A549 (cell line): ENCODE results near the gene EPB41L4B. TPM values are rescaled to one million over a fixed set of nuclear protein-coding genes. Genes with fewer than 3 reads are reported as not detected.

Source experiments
- ATAC-seq, 2 experiments: fragments of 200-7000 bp in 1 of 2; fragments of >200 bp in 1 of 2; cut with Nextera tagmentation in 1 of 2; cut with Tn5 transposase in 1 of 2; 3 replicates each; pipeline versions ENCODE4 v1.8.0 to v1.9.1; 2018 to 2020; ENCODE audit warnings: mild to moderate bottlenecking in 1 of 2, moderate library complexity in 1 of 2
- CTCF ChIA-PET: fragments of 300-600 bp; sonication (Branson Sonifier 250); formaldehyde crosslinking; extraction: SDS; loops from one replicate; lab custom pipeline; 2021; ENCODE audit warnings: antibody characterized with exemption, inconsistent platforms; lab: Yijun Ruan, JAX
- POLR2A ChIA-PET: fragments of 350-600 bp; formaldehyde crosslinking; extraction: SDS; loops from one replicate; lab custom pipeline; 2021; ENCODE audit warnings: antibody characterized with exemption, inconsistent platforms; lab: Yijun Ruan, JAX
- DNase-seq, 2 experiments: peaks; one replicate each; pipeline versions ENCODE4 v3.0.0 to v3.0.0-alpha.2; 2011 to 2016; ENCODE audit warnings: low read depth in 1 of 2, low spot score in 1 of 2
- FAIRE-seq: peaks from 2 replicates; lab custom pipeline; 2011; peaks lifted over from hg19 to GRCh38; lab: Jason Lieb, UNC
- H3K27ac ChIP-seq, 2 experiments: fragments of >200 bp; sonication (Bioruptor Twin); formaldehyde crosslinking; 3 replicates each; pipeline ENCODE4 v1.5.1; 2016 to 2017
- H3K4me1 ChIP-seq: fragments of >200 bp; sonication (Bioruptor Twin); formaldehyde crosslinking; 3 replicates; pipeline ENCODE4 v1.6.1; 2016
- H3K4me2 ChIP-seq: fragments of >200 bp; sonication (Bioruptor Twin); formaldehyde crosslinking; 3 replicates; pipeline ENCODE4 v1.6.1; 2016
- H3K4me3 ChIP-seq: fragments of >200 bp; sonication (Bioruptor Twin); formaldehyde crosslinking; 3 replicates; pipeline ENCODE4 v1.5.1; 2016
- H3K9me3 ChIP-seq: fragments of >200 bp; sonication (Bioruptor Twin); formaldehyde crosslinking; 3 replicates; pipeline ENCODE4 v1.6.1; 2016
- CHD2 ChIP-seq: fragments of 150-350 bp; IDR thresholded peaks from 2 replicates; pipeline ENCODE4 v1.6.1; 2014; ENCODE audit warnings: low read length; ENCODE audit not compliant: partially characterized antibody
- EHMT2 ChIP-seq: fragments of 200-600 bp; sonication (generic); IDR thresholded peaks from 2 replicates; pipeline ENCODE4 v1.6.1; 2016; ENCODE audit warnings: antibody characterized with exemption, low read depth, mild to moderate bottlenecking, moderate library complexity
- ESRRA ChIP-seq: fragments of 150-350 bp; IDR thresholded peaks from 2 replicates; pipeline ENCODE4 v1.6.1; 2014; ENCODE audit warnings: mild to moderate bottlenecking, low read length, borderline replicate concordance
- HEYL ChIP-seq: fragments of 250-450 bp; sonication (Bioruptor Pico); IDR thresholded peaks from 2 replicates; pipeline ENCODE4 v1.8.0; 2021; ENCODE audit warnings: mild to moderate bottlenecking, moderate library complexity
- HOXA7 ChIP-seq: fragments of 250-450 bp; sonication (Bioruptor Pico); IDR thresholded peaks from 2 replicates; pipeline ENCODE4 v1.5.0; 2020; ENCODE audit warnings: mild to moderate bottlenecking, moderate library complexity
- JUNB ChIP-seq: fragments of >200 bp; sonication (Bioruptor Twin); formaldehyde crosslinking; IDR thresholded peaks from 2 replicates; pipeline ENCODE4 v1.6.1; 2016
- KDM1A ChIP-seq: fragments of 200-600 bp; sonication (generic); IDR thresholded peaks from 2 replicates; pipeline ENCODE4 v1.6.1; 2016; ENCODE audit warnings: low read depth, mild to moderate bottlenecking
- MAFK ChIP-seq: fragments of 450-650 bp; IDR thresholded peaks from 2 replicates; pipeline ENCODE4 v1.6.1; 2014; ENCODE audit not compliant: partially characterized antibody
- MYC ChIP-seq: IDR thresholded peaks from 2 replicates; pipeline ENCODE4 v1.6.1; 2012; ENCODE audit warnings: mild to moderate bottlenecking, inconsistent platforms, low read length, improper control_type of control experiment, borderline replicate concordance
- NFE2L2 ChIP-seq: fragments of 150-350 bp; conservative IDR thresholded peaks from 2 replicates; pipeline ENCODE4 v1.6.1; 2014; ENCODE audit warnings: low read length
- NPAS2 ChIP-seq: fragments of 250-450 bp; sonication (Bioruptor Pico); IDR thresholded peaks from 2 replicates; pipeline ENCODE4 v1.8.0; 2022; ENCODE audit warnings: mild to moderate bottlenecking, moderate library complexity, borderline replicate concordance
- POLR2AphosphoS2 ChIP-seq: conservative IDR thresholded peaks from 2 replicates; pipeline ENCODE4 v1.6.1; 2012; ENCODE audit warnings: low read length, improper control_type of control experiment, inconsistent platforms
- RAD21 ChIP-seq, 2 experiments: fragments of >200 bp in 1 of 2; sonication (Bioruptor Twin) in 1 of 2; formaldehyde crosslinking in 1 of 2; IDR thresholded peaks in 1 of 2; conservative IDR thresholded peaks in 1 of 2; 2 replicates in 1 of 2; 3 replicates in 1 of 2; pipeline ENCODE4 v1.6.1; 2012 to 2018; ENCODE audit warnings: inconsistent platforms in 1 of 2
- TFCP2L1 ChIP-seq: fragments of 250-450 bp; sonication (Bioruptor Pico); IDR thresholded peaks from 2 replicates; pipeline ENCODE4 v1.5.0; 2021; ENCODE audit warnings: mild to moderate bottlenecking
- TP53 ChIP-seq: fragments of 250-450 bp; sonication (Bioruptor Pico); IDR thresholded peaks from 2 replicates; pipeline ENCODE4 v1.5.0; 2021; ENCODE audit warnings: mild to moderate bottlenecking, moderate library complexity
- ZC3H11A ChIP-seq: fragments of 450-650 bp; IDR thresholded peaks from 2 replicates; pipeline ENCODE4 v1.6.1; 2014; ENCODE audit warnings: antibody characterized with exemption, mild to moderate bottlenecking
- ZFP36 ChIP-seq: fragments of 450-650 bp; IDR thresholded peaks from 2 replicates; pipeline ENCODE4 v1.6.1; 2014; ENCODE audit warnings: borderline replicate concordance; ENCODE audit not compliant: partially characterized antibody
- WGBS: methylation state at CpG from one replicate; pipeline ENCODE4 v1.1.6; 2017; ENCODE audit errors: missing lambda C conversion rate; 5-methylcytosine and 5-hydroxymethylcytosine counted together
- polyA plus RNA-seq, 4 experiments: library from polyadenylated mRNA; depleted of rRNA in 3 of 4; stranded (reverse); fragments of >200 nt; fragmentation: RNase III in 1 of 4; extraction: RNeasy Plus Mini Kit Qiagen cat#74134 plus additional on column Dnase treatment in 1 of 4; gene quantifications; 2 replicates in 3 of 4; 3 replicates in 1 of 4; pipeline ENCODE4 v1.2.3, GENCODE V29; 2011 to 2017
- TF ChIP-seq, protein P1 (sequence below): IDR thresholded peaks from 2 replicates; pipeline ENCODE4 v1.6.1; 2012; ENCODE audit warnings: low read depth, borderline replicate concordance
- TF ChIP-seq, protein P2 (sequence below): IDR thresholded peaks from 2 replicates; pipeline ENCODE4 v1.6.1; 2012
- TF ChIP-seq, protein P3 (sequence below): IDR thresholded peaks from 2 replicates; pipeline ENCODE4 v1.6.1; 2012
- TF ChIP-seq, protein P4 (sequence below): fragments of 150-350 bp; IDR thresholded peaks from 2 replicates; pipeline ENCODE4 v1.6.1; 2014; ENCODE audit warnings: low read depth, mild to moderate bottlenecking, low read length
- TF ChIP-seq, protein P5 (sequence below): fragments of >200 bp; sonication (Bioruptor Twin); formaldehyde crosslinking; IDR thresholded peaks from 3 replicates; pipeline ENCODE4 v1.6.1; 2016

Gene EPB41L4B
- polyA plus RNA-seq, 2 of the 4 experiments (the other 2 are of a cell fraction): 7.9 to 22.0 TPM

DNA sequence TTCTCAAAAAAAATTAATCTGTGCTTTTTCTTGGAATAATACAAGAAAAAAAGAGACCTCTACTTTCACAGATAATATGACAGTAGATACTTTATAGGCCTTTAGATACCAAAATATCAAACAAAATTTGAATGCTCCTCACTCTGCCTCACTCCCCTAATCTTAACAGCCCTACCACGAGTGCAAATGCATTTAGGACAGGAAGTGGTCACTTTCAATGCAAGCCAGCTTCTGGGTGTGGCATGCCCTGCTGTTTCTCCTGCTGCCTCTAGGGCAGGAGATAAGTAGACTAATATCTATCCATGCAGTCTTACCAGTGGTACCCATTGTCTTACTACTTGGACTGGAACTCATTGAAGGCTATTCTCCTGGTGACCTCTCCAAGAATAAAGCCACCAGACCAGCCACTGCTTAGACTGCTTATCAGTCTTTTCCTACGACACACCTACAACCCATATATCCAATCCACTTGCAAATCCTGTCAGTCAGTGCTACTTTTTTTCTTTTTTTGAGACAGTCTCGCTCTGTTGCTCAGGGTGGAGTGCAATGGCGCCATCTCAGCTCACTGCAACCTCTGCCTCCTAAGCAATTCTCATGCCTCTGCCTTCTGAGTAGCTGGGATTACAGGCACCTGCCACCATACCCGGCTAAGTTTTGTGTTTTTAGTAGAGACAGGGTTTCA, 176.8 kb downstream of the EPB41L4B start:
- H3K9me3 ChIP-seq: no peaks in the 10 kb centered on the region
- H3K4me2 ChIP-seq: peak overlapping the region; percentile 19; the same call in 1 of the 3 replicates
- WGBS: 71% methylated on average over 5 of the region's 5 CpGs
- peaks cover 5% of the 10 kb centered on the region; the same call in 1 of the 3 replicates for H3K4me1 ChIP-seq
- H3K4me3 ChIP-seq: no peak overlapping the region
- POLR2A ChIA-PET: no interaction called here
- peak; percentile 90 to 98 for ATAC-seq
- TF ChIP-seq MAFK (no peak), TP53 (CRISPR knock-in tag) (no peak), TFCP2L1 (CRISPR knock-in tag) (no peak), NPAS2 (CRISPR knock-in tag) (no peak), ESRRA (no peak), POLR2AphosphoS2 (no peak), ZFP36 (no peak), RAD21 (conservative IDR thresholded peaks at IDR 0.05 in 1 of 2, IDR thresholded peaks at IDR 0.05 in 1 of 2) (no peak)
- CTCF ChIA-PET: interaction anchor here (0.6 to 1.5 kb wide), 3 partner anchors 16 to 305 kb away, joined by 3 to 4 read pairs (median 3); no protein-coding TSS in a partner anchor
- DNase-seq: peak; percentile 64 to 67
- H3K27ac ChIP-seq: no peak overlapping the region
- peak; percentile 43 for FAIRE-seq

DNA sequence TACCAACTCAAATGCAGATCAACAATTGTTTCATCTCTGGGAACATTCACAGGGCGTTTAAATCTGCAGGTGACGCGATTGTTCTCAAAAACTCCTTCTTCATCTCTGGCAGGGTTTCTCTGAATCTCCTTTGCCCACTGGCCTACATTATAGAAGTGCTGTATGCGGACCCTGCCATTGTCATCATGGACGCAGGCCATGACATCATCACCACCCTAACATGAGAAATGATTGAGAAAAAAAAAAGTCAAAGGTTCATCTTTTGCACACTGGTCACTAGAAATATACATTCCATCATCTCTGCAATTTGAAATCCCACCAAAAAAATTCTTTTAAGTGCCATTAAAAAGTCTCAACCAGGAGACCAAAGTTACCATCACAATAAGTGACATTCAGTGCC, 179.5 kb downstream of the EPB41L4B start:
- FAIRE-seq: no peak
- H3K27ac ChIP-seq: no peak overlapping the region
- WGBS: 90% methylated on average over 5 of the region's 5 CpGs

More for the DNA sequence above, 179.5 kb downstream of the EPB41L4B start:
- POLR2A ChIA-PET: no interaction called here
- H3K4me1 ChIP-seq: peaks cover 5% of the 10 kb centered on the region; the same call in 1 of the 3 replicates
- CTCF ChIA-PET: no interaction called here
- H3K9me3 ChIP-seq: no peaks in the 10 kb centered on the region
- DNase-seq (no peak), ATAC-seq (no peak)
- TF ChIP-seq NFE2L2 (no peak), JUNB (no peak), ESRRA (no peak), ZFP36 (no peak), EHMT2 (no peak), CHD2 (no peak), MYC (no peak), ZC3H11A (no peak), HOXA7 (CRISPR knock-in tag) (no peak), KDM1A (no peak), HEYL (CRISPR knock-in tag) (no peak)
- TF ChIP-seq, protein P1, sequence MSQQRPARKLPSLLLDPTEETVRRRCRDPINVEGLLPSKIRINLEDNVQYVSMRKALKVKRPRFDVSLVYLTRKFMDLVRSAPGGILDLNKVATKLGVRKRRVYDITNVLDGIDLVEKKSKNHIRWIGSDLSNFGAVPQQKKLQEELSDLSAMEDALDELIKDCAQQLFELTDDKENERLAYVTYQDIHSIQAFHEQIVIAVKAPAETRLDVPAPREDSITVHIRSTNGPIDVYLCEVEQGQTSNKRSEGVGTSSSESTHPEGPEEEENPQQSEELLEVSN: no peak
- TF ChIP-seq, protein P2, sequence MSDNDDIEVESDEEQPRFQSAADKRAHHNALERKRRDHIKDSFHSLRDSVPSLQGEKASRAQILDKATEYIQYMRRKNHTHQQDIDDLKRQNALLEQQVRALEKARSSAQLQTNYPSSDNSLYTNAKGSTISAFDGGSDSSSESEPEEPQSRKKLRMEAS: no peak
- TF ChIP-seq, protein P3, sequence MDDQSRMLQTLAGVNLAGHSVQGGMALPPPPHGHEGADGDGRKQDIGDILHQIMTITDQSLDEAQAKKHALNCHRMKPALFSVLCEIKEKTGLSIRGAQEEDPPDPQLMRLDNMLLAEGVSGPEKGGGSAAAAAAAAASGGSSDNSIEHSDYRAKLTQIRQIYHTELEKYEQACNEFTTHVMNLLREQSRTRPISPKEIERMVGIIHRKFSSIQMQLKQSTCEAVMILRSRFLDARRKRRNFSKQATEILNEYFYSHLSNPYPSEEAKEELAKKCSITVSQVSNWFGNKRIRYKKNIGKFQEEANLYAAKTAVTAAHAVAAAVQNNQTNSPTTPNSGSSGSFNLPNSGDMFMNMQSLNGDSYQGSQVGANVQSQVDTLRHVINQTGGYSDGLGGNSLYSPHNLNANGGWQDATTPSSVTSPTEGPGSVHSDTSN: no peak
- TF ChIP-seq, protein P4, sequence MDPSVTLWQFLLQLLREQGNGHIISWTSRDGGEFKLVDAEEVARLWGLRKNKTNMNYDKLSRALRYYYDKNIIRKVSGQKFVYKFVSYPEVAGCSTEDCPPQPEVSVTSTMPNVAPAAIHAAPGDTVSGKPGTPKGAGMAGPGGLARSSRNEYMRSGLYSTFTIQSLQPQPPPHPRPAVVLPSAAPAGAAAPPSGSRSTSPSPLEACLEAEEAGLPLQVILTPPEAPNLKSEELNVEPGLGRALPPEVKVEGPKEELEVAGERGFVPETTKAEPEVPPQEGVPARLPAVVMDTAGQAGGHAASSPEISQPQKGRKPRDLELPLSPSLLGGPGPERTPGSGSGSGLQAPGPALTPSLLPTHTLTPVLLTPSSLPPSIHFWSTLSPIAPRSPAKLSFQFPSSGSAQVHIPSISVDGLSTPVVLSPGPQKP: no peak
- TF ChIP-seq, protein P5, sequence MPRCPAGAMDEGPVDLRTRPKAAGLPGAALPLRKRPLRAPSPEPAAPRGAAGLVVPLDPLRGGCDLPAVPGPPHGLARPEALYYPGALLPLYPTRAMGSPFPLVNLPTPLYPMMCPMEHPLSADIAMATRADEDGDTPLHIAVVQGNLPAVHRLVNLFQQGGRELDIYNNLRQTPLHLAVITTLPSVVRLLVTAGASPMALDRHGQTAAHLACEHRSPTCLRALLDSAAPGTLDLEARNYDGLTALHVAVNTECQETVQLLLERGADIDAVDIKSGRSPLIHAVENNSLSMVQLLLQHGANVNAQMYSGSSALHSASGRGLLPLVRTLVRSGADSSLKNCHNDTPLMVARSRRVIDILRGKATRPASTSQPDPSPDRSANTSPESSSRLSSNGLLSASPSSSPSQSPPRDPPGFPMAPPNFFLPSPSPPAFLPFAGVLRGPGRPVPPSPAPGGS: no peak
- H3K4me2 ChIP-seq: no peak overlapping the region
- H3K4me3 ChIP-seq: no peak overlapping the region
